NCI-H2081 treated with DMSO at 0.1 percent for 48 hours (cell line): Measurements from ENCODE around the gene HAT1.
"Not testable (repeated sequence)": the region's sequence is repeated elsewhere in the genome, so short reads cannot be mapped to it uniquely, and the experiment has no call there.

Experiments
- DNase-seq: peaks from one replicate; lab custom pipeline; 2025; lab: John Stamatoyannopoulos, UW

The HAT1 gene, protein sequence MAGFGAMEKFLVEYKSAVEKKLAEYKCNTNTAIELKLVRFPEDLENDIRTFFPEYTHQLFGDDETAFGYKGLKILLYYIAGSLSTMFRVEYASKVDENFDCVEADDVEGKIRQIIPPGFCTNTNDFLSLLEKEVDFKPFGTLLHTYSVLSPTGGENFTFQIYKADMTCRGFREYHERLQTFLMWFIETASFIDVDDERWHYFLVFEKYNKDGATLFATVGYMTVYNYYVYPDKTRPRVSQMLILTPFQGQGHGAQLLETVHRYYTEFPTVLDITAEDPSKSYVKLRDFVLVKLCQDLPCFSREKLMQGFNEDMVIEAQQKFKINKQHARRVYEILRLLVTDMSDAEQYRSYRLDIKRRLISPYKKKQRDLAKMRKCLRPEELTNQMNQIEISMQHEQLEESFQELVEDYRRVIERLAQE

DNA sequence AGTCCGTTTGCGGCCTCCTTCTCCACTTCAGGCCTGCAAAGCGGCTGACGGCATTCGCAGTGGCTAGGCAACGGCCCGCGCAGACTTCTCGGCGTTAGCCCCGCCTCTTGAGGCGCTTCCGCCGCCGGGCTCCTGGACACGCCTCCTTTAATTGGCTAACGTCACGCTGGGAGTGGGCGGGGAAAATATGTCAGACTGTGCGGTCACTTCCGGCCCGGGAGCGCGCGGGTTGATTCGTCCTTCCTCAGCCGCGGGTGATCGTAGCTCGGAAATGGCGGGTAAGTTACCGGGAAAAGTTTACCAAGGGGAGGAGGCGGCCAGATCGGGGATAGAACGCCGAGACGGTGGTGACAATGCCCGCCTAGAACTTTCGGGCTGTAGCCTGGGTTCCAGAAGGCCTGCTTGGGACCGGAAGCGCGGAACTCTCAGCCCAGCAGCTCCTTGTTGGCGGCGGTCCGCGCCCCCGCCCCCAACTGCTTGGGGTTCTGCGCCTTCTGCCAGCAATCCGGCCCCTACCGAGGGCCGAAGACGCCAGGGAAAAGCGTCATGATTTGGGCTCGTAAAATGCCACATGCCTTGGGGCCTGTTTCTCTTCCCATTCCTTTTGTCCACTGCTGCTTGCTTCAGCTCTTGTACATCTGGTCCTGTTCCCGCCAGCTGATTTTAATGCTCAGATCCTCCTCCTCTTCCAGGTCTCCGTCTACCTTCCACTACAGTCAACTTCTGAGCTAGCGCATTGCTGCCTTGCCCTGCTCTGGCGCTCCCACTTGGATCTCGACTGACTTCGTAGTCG, at the start of gene HAT1:
HAT1 (plus strand) TSS at position 232 of the 793 bp plus-strand sequence; CDS start at position 272, 40 bp downstream.
- DNase-seq: peak; percentile 96

DNA sequence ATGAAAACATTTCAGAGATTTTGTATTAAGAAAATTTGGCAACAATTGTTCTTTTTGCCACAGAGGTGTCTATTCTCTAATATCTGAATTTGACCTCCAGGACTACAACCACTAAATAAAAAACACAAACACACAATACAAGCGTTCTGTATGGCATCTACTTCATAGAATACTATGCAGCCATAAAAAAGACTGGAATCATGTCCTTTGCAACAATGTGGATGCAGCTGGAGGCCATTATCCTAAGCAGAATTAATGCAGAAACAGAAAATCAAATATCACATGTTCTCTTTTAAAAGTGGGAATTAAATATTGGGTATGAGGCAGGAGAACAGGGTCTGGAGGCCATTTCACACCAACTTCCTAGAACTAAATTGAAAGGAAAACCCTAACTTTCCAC, 47.7 kb upstream of the HAT1 start:
- DNase-seq: no peak

DNA sequence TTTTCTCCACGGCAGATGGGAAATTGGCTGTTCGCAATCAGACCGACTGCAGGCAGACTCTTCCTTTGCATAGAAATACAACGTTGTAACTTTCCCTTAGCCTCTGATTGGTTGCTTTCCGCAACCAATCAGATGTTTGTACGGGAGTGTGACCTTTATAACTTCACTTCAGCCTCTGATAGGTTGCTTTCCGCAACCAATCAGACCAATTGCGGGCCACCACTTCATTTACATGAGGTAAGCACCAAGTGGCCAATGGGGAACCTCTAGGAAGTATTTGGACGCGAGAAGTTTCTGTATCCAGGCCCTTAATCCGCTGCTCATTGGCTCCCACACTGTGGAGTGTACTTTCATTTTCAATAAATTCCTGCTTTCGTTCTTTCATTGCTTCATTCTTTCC, 47.3 kb upstream of the HAT1 start:
- no peak for DNase-seq

DNA sequence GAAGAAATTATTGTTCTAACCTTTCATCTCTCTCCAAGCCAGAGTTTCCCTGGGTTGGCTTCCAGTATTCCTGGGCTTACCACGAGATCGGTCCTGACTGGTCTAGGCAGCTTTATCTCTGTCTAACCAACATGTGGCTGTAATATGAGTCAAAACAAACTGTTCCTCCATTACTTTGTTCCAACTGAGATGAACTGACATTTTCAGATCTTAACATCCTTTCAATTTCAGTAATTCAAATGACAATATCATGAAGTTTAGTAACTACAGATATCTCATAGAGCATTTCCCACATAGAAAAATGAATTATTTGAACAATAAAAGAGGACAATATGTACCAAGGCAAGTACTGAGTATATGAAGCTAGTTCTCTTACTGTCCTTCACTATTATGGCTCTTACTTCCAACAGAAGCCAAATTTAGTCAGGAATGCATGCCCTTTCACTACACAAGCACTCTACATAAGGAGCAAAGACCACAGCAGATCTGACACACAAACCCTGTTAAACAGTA, 43.7 kb upstream of the HAT1 start:
- no peak for DNase-seq

DNA sequence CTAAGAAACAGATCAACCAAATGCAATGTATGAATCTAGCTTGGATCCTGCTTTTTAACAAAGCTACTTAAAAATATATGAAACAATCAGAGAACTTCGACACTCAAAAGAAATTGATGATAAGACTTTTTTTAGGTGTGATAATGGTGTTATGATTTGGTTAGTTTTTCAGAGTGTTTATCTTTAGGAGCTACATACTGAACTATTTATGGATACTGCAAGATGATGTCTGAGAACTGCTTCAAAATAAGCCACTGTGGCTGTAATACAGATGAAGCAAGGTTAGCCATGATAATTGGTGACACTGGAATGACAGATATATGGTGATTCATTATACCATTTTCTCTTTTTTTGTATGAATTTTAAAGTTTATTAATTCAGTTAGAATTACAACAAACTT, 42.4 kb upstream of the HAT1 start:
- DNase-seq: no peak

DNA sequence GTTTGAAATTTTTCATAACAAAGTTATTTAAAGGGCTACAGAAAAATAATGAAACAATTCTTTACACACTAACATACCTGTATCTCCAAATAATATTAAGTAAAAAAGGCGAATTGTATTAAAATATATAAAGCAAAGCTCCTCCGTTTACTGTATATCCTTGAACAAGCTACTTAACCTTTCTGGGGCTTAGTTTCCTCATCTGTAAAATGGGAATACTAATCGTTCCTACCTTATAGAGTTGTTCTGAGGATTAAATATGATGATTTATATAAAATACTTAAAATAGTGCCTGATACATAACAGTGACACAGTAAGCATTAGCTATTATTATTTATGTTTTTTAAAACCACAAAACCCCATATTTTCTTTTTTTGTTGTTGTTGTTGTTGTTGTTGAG, 41.5 kb upstream of the HAT1 start:
- no peak for DNase-seq

DNA sequence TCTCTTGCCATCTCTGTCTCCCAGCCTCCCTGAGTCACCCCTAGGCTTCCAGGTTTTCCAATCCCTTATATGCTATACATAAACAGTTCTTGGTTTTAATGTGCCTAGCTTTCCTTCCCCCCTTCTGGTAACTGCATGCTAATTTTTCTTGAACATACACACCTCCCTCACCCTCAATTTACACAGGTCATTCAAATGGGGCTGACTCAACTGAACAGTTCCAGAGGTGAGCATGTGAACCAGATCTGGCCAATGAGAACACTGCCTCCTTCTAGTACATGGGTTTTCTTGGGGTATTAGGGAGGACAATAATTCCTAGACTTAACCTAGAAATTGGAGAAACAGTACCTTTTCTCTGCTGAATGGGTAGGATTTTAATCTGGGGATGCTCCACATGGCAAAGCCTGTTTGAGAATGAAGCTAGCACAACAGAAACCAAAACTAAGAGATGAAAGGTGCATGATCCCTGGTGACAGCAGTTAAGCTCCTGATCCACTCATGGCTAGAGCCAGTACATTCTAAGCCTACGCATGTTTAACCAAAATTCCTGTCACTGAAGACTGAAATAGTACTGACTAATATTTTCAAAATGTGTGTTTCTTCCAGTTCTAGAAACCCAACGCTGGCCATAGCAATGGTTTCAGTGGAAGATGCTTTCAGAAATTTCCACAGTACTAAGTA, 40.0 kb upstream of the HAT1 start:
- DNase-seq: no peak

DNA sequence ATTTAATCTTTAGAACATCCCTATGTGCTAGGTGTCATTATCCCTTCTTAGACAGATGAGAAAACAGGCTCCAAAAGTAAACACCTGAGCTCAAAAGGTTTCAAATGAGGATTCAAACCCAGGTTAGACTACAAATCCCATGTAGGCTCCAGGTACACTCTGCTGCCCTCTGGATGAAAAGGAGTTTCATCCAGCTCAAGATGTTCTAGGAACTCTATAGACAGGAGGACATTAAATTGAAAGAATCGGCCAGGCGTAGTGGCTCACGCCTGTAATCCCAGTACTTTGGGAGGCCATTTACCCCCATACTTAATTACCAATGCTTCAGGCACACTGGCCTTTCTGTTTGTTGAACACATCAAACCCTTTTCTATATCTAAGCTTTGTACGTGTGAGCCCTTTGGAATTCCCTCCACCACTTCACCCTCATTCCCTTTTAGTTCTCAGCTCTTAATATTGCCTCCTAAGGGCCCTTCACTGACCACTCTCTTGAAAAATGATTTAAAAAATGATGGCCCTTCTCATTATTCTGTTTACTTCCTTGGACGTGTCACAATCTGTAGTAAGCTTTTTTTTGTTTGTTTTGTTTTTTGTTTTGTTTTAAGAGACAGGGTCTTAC, 38.9 kb upstream of the HAT1 start:
- DNase-seq: no peak

DNA sequence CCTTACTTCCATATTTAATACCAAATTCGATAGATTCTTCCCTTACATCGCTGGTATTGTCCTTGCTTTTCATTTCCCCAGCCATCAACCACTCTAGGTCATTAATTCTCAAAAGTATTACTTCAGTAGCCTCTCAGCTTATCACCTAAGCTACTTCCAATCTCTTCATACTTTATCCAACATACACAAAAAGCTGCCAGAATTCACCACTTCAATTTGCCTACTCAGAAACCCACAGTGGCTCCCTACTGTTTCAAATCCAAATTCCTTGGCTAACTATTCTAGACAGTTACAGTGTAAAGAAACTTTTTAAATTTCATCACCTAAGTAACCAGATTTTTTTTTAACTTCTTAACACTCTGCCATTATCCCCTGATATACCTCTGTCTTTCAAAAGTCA, 32.9 kb upstream of the HAT1 start:
- DNase-seq: no peak

DNA sequence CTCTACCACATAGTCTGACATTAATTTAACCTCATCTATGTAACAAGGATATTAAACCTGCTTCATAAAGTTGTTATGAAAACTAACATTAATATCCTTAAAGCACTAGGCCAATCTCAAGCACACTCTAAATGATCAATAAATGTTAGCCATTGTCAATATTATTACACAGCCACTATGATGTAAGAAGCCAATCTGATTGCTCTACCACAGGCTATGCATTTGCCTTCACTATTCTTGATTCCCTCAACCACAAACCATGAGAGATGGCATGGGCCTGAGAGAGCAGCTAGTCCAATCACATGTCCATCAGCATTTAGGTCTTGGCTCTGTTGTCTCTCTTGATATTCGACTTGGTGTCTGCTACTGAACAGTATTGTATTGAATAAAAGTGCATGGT, 32.5 kb upstream of the HAT1 start:
- DNase-seq: no peak

DNA sequence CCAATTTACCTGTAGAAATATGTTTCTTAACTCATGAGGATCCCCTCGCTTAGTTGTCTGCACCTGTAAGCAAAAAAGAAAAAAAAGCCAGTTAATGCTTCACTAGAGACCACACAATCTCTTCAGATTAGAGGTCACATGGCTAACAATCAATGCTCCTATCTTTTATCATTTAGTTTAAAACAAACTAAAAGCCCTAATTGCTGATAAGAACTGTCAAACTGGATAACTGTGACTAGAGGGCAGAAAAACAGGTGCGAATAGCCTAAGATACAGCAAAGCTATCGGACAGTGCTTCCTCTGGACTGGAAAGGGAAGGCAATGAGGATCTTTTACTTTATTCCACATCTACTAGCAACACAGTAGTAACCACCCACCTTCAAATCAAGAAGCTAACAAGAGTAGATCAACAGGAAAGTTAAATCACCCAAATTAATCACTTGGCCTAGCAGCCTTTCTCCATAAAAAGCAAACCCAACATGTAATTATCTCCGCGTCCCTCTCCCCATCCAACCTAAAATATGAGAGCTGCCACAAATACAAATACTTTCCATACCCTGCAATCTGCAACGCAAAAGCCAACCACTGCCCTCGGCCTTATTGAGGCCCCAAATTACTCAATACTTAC, 29.0 kb upstream of the HAT1 start:
- no peak for DNase-seq

DNA sequence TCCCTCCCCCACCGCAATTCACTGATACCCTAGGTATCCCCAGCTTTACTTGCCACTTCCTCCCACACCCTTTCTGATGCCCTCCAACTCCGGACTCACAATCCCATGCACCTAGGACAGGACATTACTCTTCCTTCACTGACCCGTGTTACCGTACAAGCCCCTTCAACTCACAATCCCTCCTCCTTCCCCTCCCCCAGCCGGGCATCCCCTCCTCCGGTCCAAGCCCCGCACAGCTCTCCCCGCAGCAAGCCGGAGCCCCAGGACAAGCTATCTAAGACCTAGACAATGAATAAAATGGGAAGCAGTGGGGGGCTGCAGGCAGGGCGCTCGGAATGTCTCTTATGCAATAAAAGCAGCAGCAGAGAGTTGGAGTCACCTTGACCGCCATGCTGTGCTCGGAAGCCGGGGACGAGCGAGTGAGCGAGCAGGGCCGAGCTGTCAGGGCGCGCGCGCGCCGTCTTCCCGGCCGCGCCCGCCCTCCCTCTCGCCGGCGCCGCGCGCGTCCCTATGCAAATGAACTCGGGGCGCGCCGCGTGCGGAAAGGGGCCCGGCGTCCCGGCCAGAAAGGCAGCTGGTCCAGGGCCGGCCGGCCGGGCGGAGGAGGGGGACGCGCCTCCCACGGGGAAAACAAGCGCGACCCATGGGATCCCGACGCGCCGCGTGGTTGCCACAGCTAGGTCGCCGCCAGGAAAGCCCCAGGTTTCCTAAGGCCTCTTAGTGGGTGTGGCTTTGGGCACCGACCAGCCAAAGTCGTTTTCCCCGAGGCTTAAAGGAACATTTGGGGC, 28.2 kb upstream of the HAT1 start, which contains the start of gene SLC25A12:
SLC25A12 (minus strand) TSS at position 421 of the 788 bp plus-strand sequence; CDS start at position 391, 30 bp downstream.
- DNase-seq: peak; percentile 55

DNA sequence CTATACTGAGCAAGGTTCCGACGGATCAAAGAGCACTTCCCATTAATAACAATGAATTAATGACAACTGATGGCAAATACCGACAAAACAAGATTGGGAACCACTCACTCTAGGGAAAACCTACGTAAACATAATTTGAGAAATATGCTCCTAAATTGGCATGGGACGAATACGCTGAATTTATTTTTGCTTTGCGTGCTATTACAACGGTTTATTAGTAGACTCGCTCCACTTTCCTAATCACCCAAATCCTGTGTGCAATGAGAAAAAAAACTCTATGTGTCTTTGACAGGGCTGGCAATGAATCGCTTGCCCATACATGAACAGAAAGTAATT, 27.7 kb upstream of the HAT1 start:
- DNase-seq: no peak

DNA sequence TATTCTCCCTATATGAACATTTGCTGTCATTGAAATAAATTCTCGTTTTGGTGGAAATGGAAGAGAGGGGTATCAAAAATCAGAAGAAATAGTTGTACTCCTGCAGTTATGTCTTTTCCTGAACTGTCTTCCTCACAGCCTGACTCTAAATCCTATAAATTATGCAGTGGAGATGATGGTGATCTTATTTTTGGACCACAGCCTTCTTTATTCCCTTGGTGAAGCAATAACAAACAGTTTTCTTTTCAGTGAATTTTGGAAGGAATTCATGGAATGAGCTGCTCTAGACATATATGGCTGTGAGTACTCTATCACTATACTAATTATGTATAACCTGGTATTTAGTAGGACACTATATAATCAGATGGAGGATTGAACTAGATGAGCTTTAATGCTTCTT, 26.5 kb upstream of the HAT1 start:
- DNase-seq: no peak

DNA sequence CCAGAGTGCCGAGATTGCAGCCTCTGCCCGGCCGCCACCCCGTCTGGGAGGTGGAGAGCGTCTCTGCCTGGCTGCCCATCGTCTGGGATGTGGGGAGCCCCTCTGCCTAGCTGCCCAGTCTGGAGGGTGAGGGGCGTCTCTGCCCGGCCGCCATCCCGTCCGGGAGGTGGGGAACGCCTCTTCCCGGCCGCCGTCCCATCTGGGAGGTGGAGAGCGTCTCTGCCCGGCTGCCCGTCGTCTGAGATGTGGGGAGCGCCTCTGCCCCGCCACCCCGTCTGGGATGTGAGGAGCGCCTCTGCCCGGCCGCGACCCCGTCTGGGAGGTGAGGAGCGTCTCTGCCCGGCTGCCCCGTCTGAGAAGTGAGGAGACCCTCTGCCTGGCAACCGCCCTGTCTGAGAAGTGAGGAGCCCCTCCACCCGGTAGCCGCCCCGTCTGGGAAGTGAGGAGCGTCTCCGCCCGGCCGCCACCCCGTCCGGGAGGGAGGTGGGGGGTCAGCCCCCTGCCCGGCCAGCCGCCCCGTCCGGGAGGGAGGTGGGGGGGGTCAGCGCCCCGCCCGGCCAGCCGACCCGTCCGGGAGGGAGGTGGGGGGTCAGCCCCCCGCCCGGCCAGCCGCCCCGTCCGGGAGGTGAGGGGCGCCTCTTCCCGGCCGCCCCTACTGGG, 22.5 kb upstream of the HAT1 start:
- DNase-seq: not testable (repeated sequence)

DNA sequence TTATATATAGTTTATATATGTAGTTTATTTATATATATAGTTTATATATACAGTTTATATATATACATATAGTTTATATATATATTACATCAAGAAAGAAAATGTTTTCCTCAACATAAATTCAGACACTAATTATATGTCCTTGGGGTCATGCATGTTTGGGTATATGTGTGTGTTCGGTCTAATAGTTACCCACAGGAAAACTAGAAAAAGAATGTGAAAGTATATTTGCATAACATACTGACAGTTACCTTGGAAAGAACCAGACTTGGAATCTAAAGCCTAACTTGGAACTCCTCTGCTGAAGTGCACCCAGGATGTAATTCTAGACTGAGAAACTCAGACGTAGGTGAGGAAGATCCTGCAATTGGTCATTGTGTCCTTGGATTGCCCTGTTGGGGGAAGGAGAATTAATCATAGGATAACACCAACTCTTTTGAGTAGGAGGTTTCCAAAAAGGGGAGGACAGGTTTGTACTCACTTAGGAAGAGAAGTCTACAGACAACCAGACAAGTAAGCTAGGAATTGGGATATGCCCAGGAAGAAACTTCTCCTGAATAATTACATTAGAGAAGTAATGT, 19.3 kb upstream of the HAT1 start:
- DNase-seq: no peak

DNA sequence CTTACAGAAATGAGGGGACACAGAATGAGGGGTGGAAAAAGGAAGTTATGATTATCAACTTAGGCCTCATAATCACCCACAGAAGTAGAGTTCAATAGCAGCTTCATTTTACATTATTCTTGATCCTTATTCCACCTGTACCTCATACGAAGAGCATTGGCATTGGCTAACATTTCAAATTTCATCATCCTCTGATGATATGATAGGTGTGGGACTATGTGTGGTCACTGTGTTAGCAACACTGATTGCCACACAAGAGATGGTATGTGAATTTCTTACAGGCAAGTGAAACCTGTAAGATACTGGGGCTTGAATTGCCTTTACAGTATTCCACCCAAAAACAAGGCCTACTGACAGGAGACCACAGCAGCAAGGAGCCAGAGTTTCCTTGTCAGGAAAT, 14.0 kb upstream of the HAT1 start:
- no peak for DNase-seq

DNA sequence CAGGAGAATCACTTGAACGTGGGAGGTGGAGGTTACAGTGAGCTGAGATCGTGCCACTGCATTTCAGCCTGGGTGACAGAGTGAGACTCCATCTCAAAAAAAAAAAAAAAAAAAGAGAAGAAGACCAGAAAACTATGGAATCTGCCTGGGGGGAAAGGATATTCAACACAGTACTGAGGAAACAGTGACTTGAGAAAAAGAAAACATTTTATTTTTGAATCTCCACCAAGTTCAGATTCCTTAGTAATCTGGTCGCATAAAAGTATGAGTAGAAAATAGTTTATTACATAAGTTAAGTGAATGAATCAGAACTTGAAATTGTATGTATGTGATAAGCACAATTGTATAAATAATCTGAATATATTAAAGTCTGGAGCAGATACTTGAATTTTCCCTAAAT, 13.0 kb upstream of the HAT1 start:
- DNase-seq: no peak

DNA sequence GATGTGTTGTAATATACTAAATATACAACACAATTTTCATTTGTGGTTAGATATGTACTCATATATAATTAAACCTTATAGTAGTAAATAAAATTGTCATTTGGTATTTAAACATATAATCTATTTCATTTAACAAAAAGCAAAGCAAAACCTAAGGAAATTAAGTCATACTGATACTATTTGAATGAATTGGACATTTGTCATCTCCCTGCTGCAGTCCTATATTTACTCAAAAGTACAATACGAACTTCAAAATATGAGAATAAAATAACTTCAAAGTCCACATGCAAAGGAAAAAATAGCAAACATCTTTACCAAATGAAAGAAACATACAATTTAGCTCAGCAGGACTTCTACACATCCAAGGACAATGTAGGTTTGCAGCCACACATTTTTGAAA, 11.8 kb upstream of the HAT1 start:
- no peak for DNase-seq

DNA sequence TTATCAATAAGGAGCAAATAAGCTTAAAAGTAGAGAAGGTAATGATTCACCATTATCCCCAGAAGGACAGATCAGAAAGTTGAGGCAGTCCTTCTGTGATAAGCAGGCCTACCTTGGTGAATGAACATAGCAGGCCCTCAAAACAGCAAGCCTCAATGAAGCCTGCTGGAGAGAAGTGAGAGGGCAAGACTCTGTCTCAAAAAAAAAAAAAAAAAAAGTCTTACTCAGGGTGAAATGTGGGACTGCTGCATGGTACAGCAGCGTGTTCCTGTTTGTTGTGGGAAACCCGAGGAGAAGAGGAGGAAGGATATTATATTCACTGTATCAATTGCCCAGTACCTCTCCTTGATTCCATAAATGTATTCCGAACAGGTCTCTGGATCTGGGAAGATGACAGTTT, 8.7 kb upstream of the HAT1 start:
- DNase-seq: no peak
